ENCODE results near the gene SLC17A9. TPM values are rescaled to one million over a fixed set of nuclear protein-coding genes. Genes with fewer than 3 reads are reported as not detected.

SLC17A9 gene
- total and polyA plus RNA-seq, 2 donors (not counting 1 experiment from before 2014, with no cell fraction given) = 33.0 to 141 TPM

DNA sequence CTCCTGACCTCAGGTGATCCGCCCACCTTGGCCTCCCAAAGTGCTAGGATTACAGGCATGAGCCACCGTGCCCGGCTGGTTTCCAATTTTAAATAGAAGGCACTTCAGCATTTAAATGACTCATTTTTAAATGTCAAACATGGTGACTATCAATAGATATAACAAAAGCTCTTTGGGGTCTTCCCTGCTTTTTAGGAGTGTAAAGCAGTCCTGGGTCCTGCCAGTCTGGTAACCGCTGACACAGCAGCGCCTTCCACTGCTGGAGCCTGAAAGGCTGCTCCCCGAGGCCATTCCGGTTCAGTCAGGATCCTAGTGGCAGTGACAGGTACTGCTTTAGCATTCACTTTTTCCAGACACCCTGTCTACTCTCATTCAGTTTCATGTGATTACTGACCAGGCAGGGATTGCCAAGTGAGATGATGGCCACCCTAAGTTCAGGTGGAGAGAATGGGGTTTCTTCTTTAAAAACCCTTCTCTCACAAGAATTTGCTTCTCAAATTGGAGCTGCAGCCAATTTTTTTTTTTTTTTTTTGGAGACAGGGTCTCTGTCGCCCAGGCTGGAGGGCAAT lies 31.3 kb upstream of the SLC17A9 start:
- no peak overlapping the region for H3K27ac ChIP-seq (ENCODE audit: low read length in 2 of 2)
- POLR2A ChIA-PET = no interaction called here
- H3K4me1 ChIP-seq (ENCODE audit: control insufficient read depth in 2 of 2, insufficient read depth in 2 of 2, low read length in 2 of 2) = peaks cover 80 to 82% of the 10 kb centered on the region in 2 donors
- DNase-seq (peak; percentile 61), ATAC-seq (ENCODE audit: low read depth) (no peak)
- H3K4me2 ChIP-seq (replicated peaks; ENCODE audit: low read depth, low read length, poor library complexity, severe bottlenecking) = peak overlapping the region; percentile 34
- H3K27me3 ChIP-seq (replicated peaks in 1 of 4; ENCODE audit: control extremely low read depth in 1 of 4, control insufficient read depth in 3 of 4, insufficient read depth in 4 of 4, low read length in 3 of 4) = no peaks in the 10 kb centered on the region
- no peak overlapping the region for H3K9ac ChIP-seq (ENCODE audit: low read length)
- intact Hi-C loops (cut with micrococcal nuclease) = no loop called here
- 58% methylated on average over 5 of the region's 8 CpGs for WGBS (ENCODE audit: insufficient coverage)
- no peaks in the 10 kb centered on the region for H3K9me3 ChIP-seq (ENCODE audit: control extremely low read depth in 1 of 3, control insufficient read depth in 2 of 3, insufficient read depth in 1 of 3, low read length in 2 of 3)
- no peak overlapping the region for H2AFZ ChIP-seq (ENCODE audit: insufficient read depth, low read depth, low read length, poor library complexity, severe bottlenecking)
- Mint-ChIP-seq H3K27ac (no peak overlapping the region), H3K9me3 (ENCODE audit: insufficient read depth) (no peaks in the 10 kb centered on the region), H3K27me3 (no peaks in the 10 kb centered on the region), H3K4me1 (peaks cover 79% of the 10 kb centered on the region), H3K4me3 (peak overlapping the region; percentile 73)
- H3K36me3 ChIP-seq (replicated peaks in 1 of 2; ENCODE audit: control extremely low read depth in 1 of 2, control insufficient read depth in 1 of 2, extremely low read depth in 1 of 2, insufficient read depth in 2 of 2, low read length in 1 of 2) = no peaks in the 10 kb centered on the region
- H3K4me3 ChIP-seq (ENCODE audit: control extremely low read depth in 1 of 5, extremely low read depth in 1 of 5, insufficient read depth in 1 of 5, low read depth in 2 of 5, low read length in 4 of 5) = no peak overlapping the region
- H3K79me2 ChIP-seq (ENCODE audit: control insufficient read depth, insufficient read depth, low read length) = peaks cover 98% of the 10 kb centered on the region
- TF ChIP-seq, protein P1, sequence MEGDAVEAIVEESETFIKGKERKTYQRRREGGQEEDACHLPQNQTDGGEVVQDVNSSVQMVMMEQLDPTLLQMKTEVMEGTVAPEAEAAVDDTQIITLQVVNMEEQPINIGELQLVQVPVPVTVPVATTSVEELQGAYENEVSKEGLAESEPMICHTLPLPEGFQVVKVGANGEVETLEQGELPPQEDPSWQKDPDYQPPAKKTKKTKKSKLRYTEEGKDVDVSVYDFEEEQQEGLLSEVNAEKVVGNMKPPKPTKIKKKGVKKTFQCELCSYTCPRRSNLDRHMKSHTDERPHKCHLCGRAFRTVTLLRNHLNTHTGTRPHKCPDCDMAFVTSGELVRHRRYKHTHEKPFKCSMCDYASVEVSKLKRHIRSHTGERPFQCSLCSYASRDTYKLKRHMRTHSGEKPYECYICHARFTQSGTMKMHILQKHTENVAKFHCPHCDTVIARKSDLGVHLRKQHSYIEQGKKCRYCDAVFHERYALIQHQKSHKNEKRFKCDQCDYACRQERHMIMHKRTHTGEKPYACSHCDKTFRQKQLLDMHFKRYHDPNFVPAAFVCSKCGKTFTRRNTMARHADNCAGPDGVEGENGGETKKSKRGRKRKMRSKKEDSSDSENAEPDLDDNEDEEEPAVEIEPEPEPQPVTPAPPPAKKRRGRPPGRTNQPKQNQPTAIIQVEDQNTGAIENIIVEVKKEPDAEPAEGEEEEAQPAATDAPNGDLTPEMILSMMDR (IDR thresholded peaks at IDR 0.05) = peak; percentile 61
- no peak for TF ChIP-seq EZH2 (IDR thresholded peaks at IDR 0.05; ENCODE audit: borderline replicate concordance, insufficient read depth, low read depth, low read length, poor library complexity, severe bottlenecking)
- H4K20me1 ChIP-seq (ENCODE audit: control insufficient read depth, insufficient read depth, low read length, poor library complexity, severe bottlenecking) = peaks cover 93% of the 10 kb centered on the region
- CTCF ChIA-PET = interaction anchor here (0.8 to 4.2 kb wide), 5 partner anchors 14 to 86 kb away, joined by 3 to 18 read pairs (median 3); no protein-coding TSS in a partner anchor

DNA sequence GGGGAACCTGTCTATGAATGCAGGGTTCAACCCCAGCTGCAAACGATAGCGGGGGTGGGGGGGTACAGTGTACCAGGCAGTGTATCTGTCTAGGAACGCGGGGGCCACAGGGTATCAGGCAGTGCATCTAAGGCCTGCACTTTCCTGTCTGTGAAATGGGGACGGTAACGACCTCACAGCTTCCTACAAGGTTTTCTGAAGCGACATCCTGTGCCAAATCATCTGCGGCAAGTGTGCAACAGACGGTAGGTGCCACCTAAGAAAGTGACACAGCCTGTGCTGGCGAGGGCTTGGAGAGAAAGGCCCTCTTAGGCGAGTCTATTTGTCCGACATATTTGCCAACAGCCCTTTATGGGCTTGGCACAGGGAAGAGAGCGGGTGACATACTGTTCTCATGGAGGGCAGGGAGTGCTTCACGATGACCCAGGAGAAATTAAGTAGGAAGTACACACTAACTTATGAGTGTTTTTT lies 30.0 kb upstream of the SLC17A9 start:
- Histone ChIP-seq H3K9me3 (ENCODE audit: control extremely low read depth in 1 of 3, control insufficient read depth in 2 of 3, insufficient read depth in 1 of 3, low read length in 2 of 3) (no peaks in the 10 kb centered on the region), H3K4me1 (ENCODE audit: control insufficient read depth in 2 of 2, insufficient read depth in 2 of 2, low read length in 2 of 2) (peaks cover 76 to 82% of the 10 kb centered on the region in 2 donors), H3K9ac (ENCODE audit: low read length) (no peak overlapping the region), H3K4me3 (ENCODE audit: control extremely low read depth in 1 of 5, extremely low read depth in 1 of 5, insufficient read depth in 1 of 5, low read depth in 2 of 5, low read length in 4 of 5) (peak overlapping the region in 1 of 5 experiments; percentile 0), H3K27me3 (replicated peaks in 1 of 4; ENCODE audit: control extremely low read depth in 1 of 4, control insufficient read depth in 3 of 4, insufficient read depth in 4 of 4, low read length in 3 of 4) (no peaks in the 10 kb centered on the region), H4K20me1 (ENCODE audit: control insufficient read depth, insufficient read depth, low read length, poor library complexity, severe bottlenecking) (peaks cover 90% of the 10 kb centered on the region), H3K36me3 (replicated peaks in 1 of 2; ENCODE audit: control extremely low read depth in 1 of 2, control insufficient read depth in 1 of 2, extremely low read depth in 1 of 2, insufficient read depth in 2 of 2, low read length in 1 of 2) (no peaks in the 10 kb centered on the region), H3K79me2 (ENCODE audit: control insufficient read depth, insufficient read depth, low read length) (peaks cover 97% of the 10 kb centered on the region), H3K27ac (ENCODE audit: low read length in 2 of 2) (peak overlapping the region in 1 of 2 donors; percentile 35), H2AFZ (ENCODE audit: insufficient read depth, low read depth, low read length, poor library complexity, severe bottlenecking) (no peak overlapping the region), H3K4me2 (replicated peaks; ENCODE audit: low read depth, low read length, poor library complexity, severe bottlenecking) (peak overlapping the region; percentile 35)
- no peaks in the 10 kb centered on the region for H3K27me3 Mint-ChIP-seq
- ATAC-seq (ENCODE audit: low read depth) = no peak
- no peak for TF ChIP-seq EZH2 (IDR thresholded peaks at IDR 0.05; ENCODE audit: borderline replicate concordance, insufficient read depth, low read depth, low read length, poor library complexity, severe bottlenecking)
- TF ChIP-seq, protein P1 (IDR thresholded peaks at IDR 0.05) = no peak
- WGBS (ENCODE audit: insufficient coverage) = 60% methylated on average over 11 of the region's 14 CpGs
- peak overlapping the region; percentile 62 for H3K27ac Mint-ChIP-seq
- ChIA-PET POLR2A (interaction anchor here (0.5 kb wide), 1 partner anchor 14 kb away, joined by 3 read pairs; no protein-coding TSS in a partner anchor), CTCF (interaction anchor here (1.1 kb wide), 1 partner anchor 87 kb away, joined by 3 read pairs; no protein-coding TSS in a partner anchor)
- peak overlapping the region; percentile 69 for H3K4me3 Mint-ChIP-seq
- H3K4me1 Mint-ChIP-seq = peaks cover 80% of the 10 kb centered on the region
- DNase-seq = no peak
- no peaks in the 10 kb centered on the region for H3K9me3 Mint-ChIP-seq (ENCODE audit: insufficient read depth)
- intact Hi-C loops (cut with micrococcal nuclease) = no loop called here

All from B cell (primary cell).